MCF 10A (cell line): ENCODE data around the gene CBX4. TPM values are rescaled to one million over a fixed set of nuclear protein-coding genes. Genes with fewer than 3 reads are reported as not detected.
A peak's percentile ranks its signal among the peaks of the same experiment; 100 is the strongest.

Experiments
- BruUV-seq: library from RNA; stranded (reverse); fragments of 400-500 nt; replicated peaks from 2 replicates; lab custom pipeline; 2021; lab: Mats Ljungman, UMichigan
- CTCF ChIA-PET: fragments of 300-600 bp; sonication (Branson Sonifier 250); formaldehyde crosslinking; extraction: SDS; loops from one replicate; lab custom pipeline; 2021; ENCODE audit warnings: antibody characterized with exemption, inconsistent platforms; lab: Yijun Ruan, JAX
- POLR2A ChIA-PET: fragments of 300-600, 350-650 bp; sonication (Branson Sonifier 250); formaldehyde crosslinking; extraction: SDS; loops from one replicate; lab custom pipeline; 2020; ENCODE audit warnings: antibody characterized with exemption, inconsistent platforms; lab: Yijun Ruan, JAX
- DNase-seq: peaks from one replicate; pipeline ENCODE4 v3.0.0-alpha.2; 2018; ENCODE audit not compliant: unreplicated experiment
- H3K27ac Mint-ChIP-seq: one replicate; pipeline ENCODE4 v1.8.0; 2022; ENCODE audit warnings: mild to moderate bottlenecking, low read depth, mixed read lengths; ENCODE audit not compliant: unreplicated experiment
- H3K27me3 Mint-ChIP-seq: one replicate; pipeline ENCODE4 v1.8.0; 2022; ENCODE audit warnings: mixed read lengths; ENCODE audit not compliant: insufficient read depth, unreplicated experiment
- H3K36me3 Mint-ChIP-seq: one replicate; pipeline ENCODE4 v1.8.0; 2022; ENCODE audit warnings: mild to moderate bottlenecking, moderate library complexity, mixed read lengths; ENCODE audit not compliant: insufficient read depth, unreplicated experiment
- H3K4me1 Mint-ChIP-seq: one replicate; pipeline ENCODE4 v1.8.0; 2022; ENCODE audit warnings: mixed read lengths; ENCODE audit not compliant: insufficient read depth, unreplicated experiment
- H3K4me3 Mint-ChIP-seq: one replicate; pipeline ENCODE4 v1.8.0; 2022; ENCODE audit warnings: mild to moderate bottlenecking, moderate library complexity, mixed read lengths; ENCODE audit not compliant: unreplicated experiment
- H3K9me3 Mint-ChIP-seq: one replicate; pipeline ENCODE4 v1.8.0; 2022; ENCODE audit warnings: mixed read lengths; ENCODE audit not compliant: unreplicated experiment
- intact Hi-C: fragments of 100-400 bp; cut with micrococcal nuclease; formaldehyde crosslinking; loops from 2 replicates; pipeline ENCODE4 v1.14.1; 2022
- total RNA-seq: library from RNA; stranded (reverse); gene quantifications from 2 replicates; pipeline ENCODE4 v1.2.3, GENCODE V29; 2022
- TF ChIP-seq, protein P1 (sequence below): fragments of 200-600 bp; IDR thresholded peaks from one replicate; pipeline ENCODE4 v1.8.0; 2022; ENCODE audit warnings: antibody characterized with exemption, mild to moderate bottlenecking; ENCODE audit not compliant: unreplicated experiment

Gene CBX4
- total RNA-seq, 1 experiment from 2014 or later, result 89.7 TPM

DNA sequence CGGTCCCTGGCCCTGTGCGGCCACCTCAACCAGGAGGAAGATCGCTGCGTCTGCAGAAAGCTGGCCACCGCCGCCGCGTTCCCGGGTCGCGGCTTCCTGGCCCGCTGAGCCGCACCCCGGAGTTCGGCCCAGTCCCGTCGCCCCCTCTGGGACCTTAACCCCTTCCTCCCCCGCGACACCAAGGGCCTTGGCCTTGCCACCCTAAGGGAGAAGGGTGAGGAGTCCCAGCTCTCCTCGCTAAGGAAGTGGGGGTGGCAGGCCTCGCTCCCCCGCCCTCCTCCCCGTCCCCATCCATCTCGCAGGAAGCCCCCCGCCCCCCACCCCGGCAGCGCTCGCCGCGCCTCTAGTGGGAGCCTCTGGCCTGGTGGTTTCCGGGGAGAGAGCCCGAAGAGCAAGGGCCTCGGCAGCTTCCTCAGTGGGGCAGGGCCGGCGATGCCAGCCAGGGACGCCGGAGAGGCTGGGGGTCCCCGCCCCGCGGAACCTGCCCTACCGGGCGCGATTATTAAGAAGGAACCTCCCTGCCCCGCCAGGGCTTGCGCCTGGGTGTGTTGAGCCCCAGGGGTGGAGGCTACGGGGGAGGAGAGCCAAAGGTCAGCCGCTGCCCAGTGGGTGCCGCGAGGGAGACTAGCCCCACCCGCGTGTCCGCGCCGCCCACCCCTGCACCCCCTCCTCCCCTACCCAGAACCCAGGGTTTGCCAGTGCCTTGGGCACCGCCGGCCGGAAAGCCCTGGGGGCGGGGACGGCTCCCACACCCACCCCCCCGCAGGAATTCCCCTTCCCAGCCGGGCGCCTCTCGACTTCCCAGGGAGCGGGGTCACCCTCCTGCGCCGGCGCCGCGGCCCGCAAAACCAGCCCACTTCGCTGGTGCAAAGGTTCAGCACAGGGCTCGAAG lies 6.8 kb downstream of the CBX4 start:
- no peak overlapping the region for H3K27ac Mint-ChIP-seq
- intact Hi-C loops, result loop anchor here (10.0 kb wide), 1 partner anchor 88 kb away; no protein-coding TSS in a partner anchor
- peak overlapping the region; percentile 47 for H3K4me3 Mint-ChIP-seq
- peaks cover 50% of the 10 kb centered on the region for H3K36me3 Mint-ChIP-seq
- no peaks in the 10 kb centered on the region for H3K27me3 Mint-ChIP-seq
- peaks cover 20% of the 10 kb centered on the region for H3K4me1 Mint-ChIP-seq
- BruUV-seq, result no TSS peak
- TF ChIP-seq, protein P1, sequence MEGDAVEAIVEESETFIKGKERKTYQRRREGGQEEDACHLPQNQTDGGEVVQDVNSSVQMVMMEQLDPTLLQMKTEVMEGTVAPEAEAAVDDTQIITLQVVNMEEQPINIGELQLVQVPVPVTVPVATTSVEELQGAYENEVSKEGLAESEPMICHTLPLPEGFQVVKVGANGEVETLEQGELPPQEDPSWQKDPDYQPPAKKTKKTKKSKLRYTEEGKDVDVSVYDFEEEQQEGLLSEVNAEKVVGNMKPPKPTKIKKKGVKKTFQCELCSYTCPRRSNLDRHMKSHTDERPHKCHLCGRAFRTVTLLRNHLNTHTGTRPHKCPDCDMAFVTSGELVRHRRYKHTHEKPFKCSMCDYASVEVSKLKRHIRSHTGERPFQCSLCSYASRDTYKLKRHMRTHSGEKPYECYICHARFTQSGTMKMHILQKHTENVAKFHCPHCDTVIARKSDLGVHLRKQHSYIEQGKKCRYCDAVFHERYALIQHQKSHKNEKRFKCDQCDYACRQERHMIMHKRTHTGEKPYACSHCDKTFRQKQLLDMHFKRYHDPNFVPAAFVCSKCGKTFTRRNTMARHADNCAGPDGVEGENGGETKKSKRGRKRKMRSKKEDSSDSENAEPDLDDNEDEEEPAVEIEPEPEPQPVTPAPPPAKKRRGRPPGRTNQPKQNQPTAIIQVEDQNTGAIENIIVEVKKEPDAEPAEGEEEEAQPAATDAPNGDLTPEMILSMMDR, result no peak
- ChIA-PET CTCF (interaction anchor here (0.6 to 5.0 kb wide), 3 partner anchors 23 to 111 kb away, joined by 3 to 34 read pairs (median 4); no protein-coding TSS in a partner anchor), POLR2A (interaction anchor here (0.7 kb wide), 1 partner anchor 91 kb away, joined by 3 read pairs; no protein-coding TSS in a partner anchor)
- H3K9me3 Mint-ChIP-seq, result no peaks in the 10 kb centered on the region
- DNase-seq, result no peak

GRCh38 chr17:79831265-79832217 lies 7.7 kb downstream of the CBX4 start:
- no TSS peak for BruUV-seq
- POLR2A ChIA-PET, result no interaction called here
- Mint-ChIP-seq H3K27me3 (no peaks in the 10 kb centered on the region), H3K4me3 (no peak overlapping the region), H3K36me3 (peaks cover 43% of the 10 kb centered on the region), H3K9me3 (no peaks in the 10 kb centered on the region), H3K4me1 (peaks cover 16% of the 10 kb centered on the region), H3K27ac (peak overlapping the region; percentile 51)
- intact Hi-C loops, result loop anchor here (10.0 kb wide), 1 partner anchor 87 kb away; no protein-coding TSS in a partner anchor
- DNase-seq, result no peak
- TF ChIP-seq, protein P1, result no peak
- CTCF ChIA-PET, result interaction anchor here (0.7 kb wide), 1 partner anchor 84 kb away, joined by 3 read pairs; no protein-coding TSS in a partner anchor

DNA sequence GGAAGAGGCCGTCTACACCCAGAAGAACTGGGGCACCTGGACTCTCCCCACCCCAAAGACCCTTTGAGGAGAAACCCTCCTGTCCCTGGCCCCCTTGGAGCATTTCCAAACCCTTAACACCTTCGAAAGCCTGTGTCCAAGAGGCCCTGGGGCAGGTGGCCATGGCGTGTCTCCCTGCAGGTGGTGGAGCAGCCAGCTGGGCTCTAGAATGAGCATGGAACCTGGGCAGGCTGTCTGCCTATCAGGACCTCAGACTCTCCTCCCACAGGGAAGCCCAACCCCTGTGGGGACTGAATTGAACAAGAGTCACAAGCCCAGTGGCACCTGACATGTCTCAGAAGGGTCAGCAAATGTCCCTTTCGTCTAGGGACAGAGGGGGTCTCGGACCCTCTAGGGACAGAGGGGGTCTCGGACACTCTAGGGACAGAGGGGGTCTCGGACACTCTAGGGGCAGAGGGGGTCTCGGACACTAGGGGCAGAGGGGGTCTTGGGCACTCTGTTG lies 8.4 kb downstream of the CBX4 start:
- intact Hi-C loops, result loop anchor here (10.0 kb wide), 1 partner anchor 86 kb away; no protein-coding TSS in a partner anchor
- Mint-ChIP-seq H3K4me1 (peaks cover 15% of the 10 kb centered on the region), H3K36me3 (peaks cover 36% of the 10 kb centered on the region), H3K27ac (no peak overlapping the region), H3K4me3 (no peak overlapping the region), H3K27me3 (no peaks in the 10 kb centered on the region), H3K9me3 (no peaks in the 10 kb centered on the region)
- no peak for DNase-seq
- ChIA-PET CTCF (interaction anchor here (0.7 kb wide), 1 partner anchor 85 kb away, joined by 3 read pairs; no protein-coding TSS in a partner anchor), POLR2A (interaction anchor here (0.8 kb wide), 1 partner anchor 54 kb away, joined by 3 read pairs; no protein-coding TSS in a partner anchor)
- TF ChIP-seq, protein P1, result no peak
- no TSS peak for BruUV-seq
